ENCODE results near the gene EFHD2. TPM values are rescaled to one million over a fixed set of nuclear protein-coding genes. Genes with fewer than 3 reads are reported as not detected.
A peak's percentile ranks its signal among the peaks of the same experiment; 100 is the strongest.
"Not testable (repeated sequence)": the region's sequence is repeated elsewhere in the genome, so short reads cannot be mapped to it uniquely, and the experiment has no call there.

EFHD2 gene
- total RNA-seq, 1 experiment from 2014 or later, result 212 TPM

DNA sequence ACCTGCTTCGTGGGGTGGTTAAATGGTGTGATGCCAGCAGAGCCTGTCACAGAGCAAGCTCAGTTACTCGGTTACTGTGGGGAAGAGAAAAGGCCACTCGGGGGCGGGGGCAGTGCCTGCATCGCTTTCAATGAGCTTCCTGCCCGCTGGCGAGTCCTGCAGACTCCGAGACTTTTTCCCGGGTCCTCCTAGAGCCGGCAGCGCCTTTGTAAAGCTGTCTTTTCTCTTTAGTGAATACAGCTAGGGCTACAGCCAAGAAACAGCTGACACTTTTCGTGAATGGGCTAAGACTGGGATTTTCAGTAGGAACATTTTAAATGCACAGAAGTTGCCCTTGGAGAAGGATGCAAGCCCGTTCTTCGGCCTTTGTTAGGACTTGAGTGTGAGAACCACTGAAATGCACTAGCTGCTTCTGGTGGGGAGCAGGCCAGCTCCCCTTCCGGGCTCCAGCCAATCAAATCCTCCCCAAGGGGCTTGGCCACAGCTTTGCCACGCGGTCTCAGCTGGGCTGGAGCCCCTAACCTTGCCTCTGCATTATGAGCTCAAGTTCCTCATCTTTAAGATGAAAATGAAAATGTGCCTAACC lies 23.4 kb upstream of the EFHD2 start:
- DNase-seq (ENCODE audit: extremely low read depth, low read depth), result no peak

DNA sequence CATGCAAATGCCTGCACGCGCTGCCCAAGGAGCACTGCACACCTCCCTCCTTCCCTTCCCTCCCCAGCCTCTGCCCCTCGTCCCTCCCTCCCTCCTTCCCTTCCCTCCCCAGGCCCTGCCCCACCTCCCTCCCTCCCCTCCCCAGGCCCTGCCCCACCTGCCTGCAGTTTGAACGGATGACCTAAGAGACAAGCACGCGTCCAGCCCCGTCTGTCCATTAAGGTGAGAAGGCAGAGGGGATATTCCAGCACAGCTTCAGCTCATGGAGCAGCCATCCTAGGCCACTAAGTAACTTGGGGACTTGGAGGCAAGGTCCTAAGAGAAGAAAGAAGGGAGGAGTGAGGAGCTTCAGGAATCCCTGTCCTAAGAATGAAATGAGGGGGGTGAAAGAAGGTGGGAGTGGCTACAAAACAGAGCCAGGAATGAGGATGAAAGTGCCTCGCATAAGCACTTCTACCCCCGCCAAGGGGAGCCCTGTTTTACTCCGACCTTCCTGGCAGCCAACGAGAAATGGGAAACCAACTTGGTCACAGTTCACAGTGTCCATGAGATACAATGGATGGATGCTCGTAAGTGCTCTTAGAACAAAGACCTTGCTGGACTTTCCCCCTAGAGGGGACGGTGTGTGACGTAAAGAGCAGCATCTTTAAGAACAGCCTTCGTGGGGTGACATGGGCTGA lies 21.3 kb upstream of the EFHD2 start:
- no peak for DNase-seq (ENCODE audit: extremely low read depth, low read depth)

- not testable (repeated sequence) for DNase-seq (ENCODE audit: extremely low read depth, low read depth)
Measured at GRCh38 chr1:15389828-15390227, 19.9 kb upstream of the EFHD2 start.

DNA sequence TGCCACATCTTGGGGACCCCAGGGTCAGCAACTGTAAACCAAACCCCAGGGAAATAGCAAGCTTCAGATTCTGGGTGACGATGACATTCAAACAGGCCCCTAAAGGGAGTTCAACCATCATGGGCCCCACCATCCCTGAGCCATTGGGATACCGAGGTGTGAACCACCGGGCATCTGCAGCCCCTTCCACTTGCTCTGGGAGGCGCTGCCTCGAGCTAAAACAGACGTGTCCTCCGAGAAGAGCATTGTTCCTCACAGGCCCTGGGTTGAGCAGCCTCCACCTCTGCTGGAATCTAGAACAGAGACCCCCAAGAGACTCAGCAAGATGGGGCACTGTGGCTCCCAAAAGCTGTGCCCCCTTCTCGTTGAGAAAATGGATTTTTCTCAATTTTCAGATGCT lies 19.0 kb upstream of the EFHD2 start:
- DNase-seq (ENCODE audit: extremely low read depth, low read depth), result no peak

GRCh38 chr1:15391366-15391765 lies 18.3 kb upstream of the EFHD2 start:
- DNase-seq (ENCODE audit: extremely low read depth, low read depth), result no peak

DNA sequence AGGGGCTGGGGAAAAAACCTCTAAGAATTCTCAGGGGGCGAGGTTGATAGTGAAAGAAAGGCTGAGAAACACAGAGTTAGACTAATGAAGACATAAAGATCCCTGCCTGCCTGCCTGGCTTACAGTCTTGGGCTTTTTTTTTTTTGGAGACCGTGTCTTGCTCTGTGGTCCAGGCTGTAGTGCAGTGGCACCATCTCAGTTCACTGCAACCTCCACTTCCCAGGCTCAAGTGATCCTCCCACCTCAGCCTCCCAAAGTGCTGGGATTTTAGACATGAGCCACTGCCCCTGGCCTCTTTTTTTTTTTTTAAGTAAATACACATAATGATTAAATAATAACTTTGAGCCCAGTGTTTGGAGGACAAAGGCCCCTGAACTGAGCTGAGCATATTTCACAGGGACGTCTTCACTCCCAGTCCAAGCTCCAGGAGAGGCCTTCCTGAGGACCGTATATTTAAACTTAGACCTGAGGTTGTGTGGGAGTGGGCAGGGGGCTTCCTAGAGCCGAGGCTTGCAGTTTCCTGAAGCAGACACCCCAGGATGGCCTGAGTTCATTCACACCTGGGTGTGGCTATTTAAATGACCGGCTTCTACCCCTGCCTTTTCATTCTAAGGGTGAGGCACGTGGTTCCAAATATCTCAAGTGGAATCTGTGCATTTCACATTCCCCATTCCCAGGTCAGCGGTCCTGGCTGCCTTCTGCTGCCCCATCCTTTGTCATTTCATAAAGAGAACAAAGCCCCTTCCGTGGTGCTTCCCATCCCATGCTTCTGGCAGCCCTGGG lies 16.0 kb upstream of the EFHD2 start:
- no peak for DNase-seq (ENCODE audit: extremely low read depth, low read depth)

GRCh38 chr1:15394258-15394690 lies 15.4 kb upstream of the EFHD2 start:
- DNase-seq (ENCODE audit: extremely low read depth, low read depth), result no peak

- no peak for DNase-seq (ENCODE audit: extremely low read depth, low read depth)
Measured at GRCh38 chr1:15397236-15397635, 12.5 kb upstream of the EFHD2 start.

GRCh38 chr1:15399710-15400109 lies 10.0 kb upstream of the EFHD2 start:
- DNase-seq (ENCODE audit: extremely low read depth, low read depth), result no peak

- no peak for DNase-seq (ENCODE audit: extremely low read depth, low read depth)
Measured at GRCh38 chr1:15400627-15401026, 9.1 kb upstream of the EFHD2 start.

DNA sequence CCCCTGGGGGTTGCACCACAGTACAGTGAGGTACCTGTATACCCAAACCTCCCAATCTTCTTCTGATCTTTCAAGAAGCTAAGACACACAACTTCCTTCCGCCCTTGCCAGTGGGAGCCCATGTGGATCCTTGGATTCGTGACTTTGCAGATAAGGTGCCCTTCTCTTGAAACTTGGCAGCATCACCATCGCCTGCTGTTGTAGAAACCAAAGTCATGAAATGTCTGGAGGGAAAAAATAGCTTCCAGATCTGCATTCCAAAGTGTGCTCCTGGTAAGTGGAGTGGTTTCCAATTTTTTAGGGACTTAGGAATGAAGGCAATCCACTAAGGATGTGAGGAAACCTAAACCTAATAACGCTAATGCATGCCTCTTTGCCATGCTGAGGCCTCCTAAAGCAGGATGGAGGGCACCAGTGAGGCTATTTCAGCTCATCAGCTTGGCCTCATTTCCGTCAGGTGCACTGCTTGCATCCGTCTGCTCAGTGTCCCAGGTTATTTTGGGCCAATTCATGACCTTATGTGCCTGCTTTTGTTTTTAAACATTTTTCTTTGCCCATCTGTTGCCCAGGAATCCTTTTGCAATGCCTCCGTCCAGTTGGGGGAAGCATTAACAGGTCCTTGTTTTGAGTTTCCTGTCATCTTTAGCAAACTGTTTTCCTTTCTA lies 8.2 kb upstream of the EFHD2 start:
- DNase-seq (ENCODE audit: extremely low read depth, low read depth), result no peak

- DNase-seq (ENCODE audit: extremely low read depth, low read depth), result no peak
Measured at GRCh38 chr1:15402809-15403450, 6.8 kb upstream of the EFHD2 start.

DNA sequence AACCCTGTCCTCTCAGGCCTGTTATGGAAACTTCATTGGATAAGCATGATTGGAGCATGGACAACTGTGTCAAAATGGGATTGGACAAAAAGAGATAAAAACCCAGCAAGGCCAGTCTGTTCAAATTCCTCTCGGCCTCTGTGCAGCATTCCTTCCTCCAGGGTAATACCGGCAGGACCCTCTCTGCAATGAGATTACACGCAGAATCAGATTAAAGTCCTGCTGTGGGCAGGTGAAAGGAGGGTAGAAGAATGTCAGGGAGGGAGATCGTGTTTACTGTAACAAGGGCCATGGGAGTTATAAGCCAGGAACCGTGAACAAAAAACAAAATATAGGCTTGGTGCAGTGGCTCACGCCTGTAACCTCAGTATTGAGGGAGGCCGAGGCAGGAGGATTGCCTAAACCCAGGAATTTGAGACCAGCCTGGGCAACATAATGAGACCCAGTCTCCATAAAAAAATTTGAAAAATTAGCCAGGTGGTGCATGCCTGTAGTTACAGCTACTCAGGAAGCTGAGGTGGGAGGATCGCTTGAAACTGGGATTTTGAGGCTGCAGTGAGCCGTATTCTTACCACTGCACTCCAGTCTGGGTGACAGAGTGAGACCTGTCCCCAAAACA lies 5.6 kb upstream of the EFHD2 start:
- DNase-seq (ENCODE audit: extremely low read depth, low read depth), result no peak

DNA sequence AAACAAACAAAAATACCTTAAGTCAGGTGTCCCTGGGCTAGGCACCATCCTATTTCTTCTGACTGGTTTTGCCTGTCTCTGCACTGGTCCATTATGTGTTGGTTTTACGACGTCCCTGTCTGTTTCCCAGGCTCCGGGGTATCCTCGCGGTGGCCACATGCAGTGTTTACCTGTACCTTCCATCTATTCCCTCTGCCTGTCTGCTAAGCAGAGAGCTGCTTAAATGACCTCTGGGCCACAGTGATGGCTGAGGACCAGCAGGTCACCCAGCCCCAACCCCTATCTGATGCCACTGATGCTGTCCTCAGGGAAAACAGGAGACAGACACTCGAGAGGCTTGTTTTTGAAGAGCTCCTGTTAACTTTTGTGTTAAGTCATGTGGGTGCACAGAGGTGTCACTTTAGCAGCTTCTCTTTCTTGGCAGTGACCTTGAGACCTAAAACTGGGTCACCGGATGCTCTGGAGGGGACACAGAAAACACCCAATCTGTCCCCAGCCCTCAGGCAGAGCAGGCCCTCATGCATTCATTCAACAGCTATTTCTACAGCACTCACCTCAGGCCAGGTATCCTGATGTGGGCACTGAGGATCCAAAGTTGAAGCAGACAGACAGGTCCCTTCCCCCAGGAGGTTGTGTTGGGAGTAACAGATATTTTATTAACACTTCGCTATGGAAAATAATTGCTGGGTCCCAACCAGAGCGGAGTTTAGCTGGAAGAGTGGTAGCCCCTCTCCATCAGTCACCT lies 4.4 kb upstream of the EFHD2 start:
- DNase-seq (ENCODE audit: extremely low read depth, low read depth), result no peak

DNA sequence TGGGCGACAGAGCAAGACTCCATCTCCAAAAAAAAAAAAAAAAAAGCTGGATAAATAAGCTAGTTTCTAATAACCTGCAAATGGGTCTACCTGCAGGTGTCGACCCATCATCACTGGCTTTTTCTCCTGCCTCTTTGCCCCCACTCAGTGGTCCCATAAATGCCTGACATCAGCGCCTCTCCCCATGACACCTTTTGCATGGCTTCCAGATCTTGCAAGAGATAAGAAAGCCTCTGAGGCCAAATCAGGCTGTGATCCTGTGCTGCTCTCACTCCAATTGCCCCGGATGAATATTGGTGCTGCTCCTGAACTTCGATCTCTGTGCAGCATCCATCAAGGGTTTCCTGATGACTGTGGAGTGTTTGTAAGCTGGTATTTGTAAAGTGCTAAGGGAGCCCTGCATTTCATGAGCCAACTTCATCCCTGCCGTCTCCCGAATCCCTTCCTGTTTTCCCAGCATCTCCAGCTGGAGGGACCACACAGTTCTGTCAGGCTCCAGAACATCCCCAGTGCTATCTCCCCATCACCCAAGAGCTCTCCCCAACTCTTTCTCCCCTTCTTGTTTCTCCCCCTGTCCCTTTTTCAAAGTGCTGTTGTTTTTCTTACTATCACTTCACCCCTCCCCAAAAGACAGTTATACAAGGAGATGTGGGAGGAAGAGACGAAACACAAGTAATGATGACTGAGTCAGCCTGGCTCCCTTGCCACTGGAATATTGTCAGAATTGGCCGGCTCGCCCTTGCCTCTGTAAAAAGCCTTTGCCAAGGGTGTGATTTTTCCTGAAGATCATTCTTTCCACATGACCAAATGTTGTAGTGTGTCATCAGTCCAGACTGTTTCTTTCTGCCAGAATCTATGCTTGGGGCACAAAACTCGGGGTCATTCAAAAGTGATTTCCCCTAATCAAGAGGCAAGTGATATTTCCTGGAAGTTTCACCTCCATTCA lies 2.8 kb upstream of the EFHD2 start:
- peak; percentile 64 for DNase-seq (ENCODE audit: extremely low read depth, low read depth)

DNA sequence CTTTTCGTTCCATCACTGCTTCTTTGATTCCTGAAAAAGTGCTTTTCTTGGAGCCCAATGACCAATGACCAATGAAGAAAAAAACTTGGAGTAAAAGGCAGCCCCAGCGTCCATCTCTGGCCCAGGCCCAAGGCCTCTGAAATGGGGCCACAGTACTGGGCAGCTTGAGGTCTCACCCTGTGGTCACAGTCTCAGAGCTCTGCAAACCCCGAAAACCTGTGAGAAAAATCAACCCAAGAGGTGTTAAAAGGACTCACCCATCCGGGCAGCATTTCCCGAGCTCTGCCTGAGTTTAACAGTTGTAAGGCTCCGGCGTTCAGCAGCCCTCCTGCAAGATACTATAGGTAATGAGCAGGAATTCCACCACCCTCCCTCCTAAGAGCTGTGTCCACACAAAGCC lies 2.1 kb upstream of the EFHD2 start:
- DNase-seq (ENCODE audit: extremely low read depth, low read depth), result peak; percentile 85

DNA sequence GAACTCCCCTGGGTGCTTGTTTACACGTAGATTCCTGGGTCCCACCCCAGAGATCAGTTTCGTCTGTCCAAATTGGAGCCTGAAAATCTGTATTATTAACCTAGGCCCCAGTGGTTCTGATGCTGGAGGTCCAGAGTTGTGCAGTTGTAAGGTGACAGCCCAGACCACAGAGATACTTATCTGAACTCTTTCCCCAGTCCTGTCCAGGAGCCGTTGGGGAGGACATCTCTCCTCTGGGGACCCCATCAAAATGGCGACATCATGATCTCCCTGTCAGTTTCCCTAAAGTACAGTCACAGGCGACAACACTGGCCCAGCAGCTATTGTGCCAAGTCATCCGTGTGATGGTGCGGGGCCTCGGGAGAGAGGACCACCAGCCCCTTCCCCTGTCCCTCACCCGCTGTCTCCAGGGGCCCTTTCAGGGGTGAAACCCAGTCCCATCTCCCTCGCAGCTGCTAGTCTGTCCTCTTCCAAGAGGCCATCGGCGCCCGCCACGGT lies 749 bp upstream of the EFHD2 start:
- DNase-seq (ENCODE audit: extremely low read depth, low read depth), result no peak

- no peak for DNase-seq (ENCODE audit: extremely low read depth, low read depth)
Measured at GRCh38 chr1:15410223-15410883, 665 bp downstream of the EFHD2 start.
